ENCODE results near the gene PPARG.
"Not testable (repeated sequence)": the region's sequence is repeated elsewhere in the genome, so short reads cannot be mapped to it uniquely, and the experiment has no call there.

Gene PPARG

DNA sequence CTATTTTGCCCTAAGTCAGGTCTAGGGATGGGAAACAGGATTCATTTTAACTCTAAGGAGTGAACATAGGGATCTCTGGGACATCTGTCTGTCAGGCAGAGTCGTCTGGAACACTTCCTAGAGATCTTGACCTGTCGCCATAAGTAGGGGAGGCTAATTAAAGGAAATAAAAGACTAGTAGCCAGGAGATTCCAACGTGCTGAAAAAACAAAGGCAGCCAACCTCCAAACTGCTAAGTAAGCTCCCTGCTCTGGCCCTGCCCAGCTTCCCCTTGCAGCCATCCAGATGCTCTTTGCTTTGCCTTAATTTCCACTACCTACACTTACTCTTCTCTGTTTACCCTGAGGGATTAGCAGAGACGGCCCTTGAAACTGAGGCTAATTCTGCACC lies 177.0 kb downstream of the PPARG start:
- DNase-seq = no peak

DNA sequence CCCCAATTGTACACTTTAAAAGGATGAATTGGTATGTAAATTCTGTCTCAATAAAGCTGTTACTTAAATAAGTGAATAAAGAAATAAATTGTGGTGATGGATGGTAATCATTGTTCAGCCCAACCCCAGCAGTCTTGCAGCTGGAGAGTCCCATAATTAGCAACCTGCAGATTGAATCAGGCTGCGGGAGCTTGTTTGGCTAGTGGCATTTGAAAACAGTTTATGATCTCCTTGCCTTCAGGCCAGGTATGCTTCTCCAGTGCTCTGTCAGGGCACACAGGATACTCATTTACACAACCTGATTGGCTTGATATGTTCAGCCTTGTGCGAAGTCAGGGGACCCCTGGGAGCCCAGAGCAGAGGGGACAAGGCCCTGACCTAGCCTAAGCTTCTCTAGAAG lies 178.9 kb downstream of the PPARG start:
- DNase-seq = no peak

DNA sequence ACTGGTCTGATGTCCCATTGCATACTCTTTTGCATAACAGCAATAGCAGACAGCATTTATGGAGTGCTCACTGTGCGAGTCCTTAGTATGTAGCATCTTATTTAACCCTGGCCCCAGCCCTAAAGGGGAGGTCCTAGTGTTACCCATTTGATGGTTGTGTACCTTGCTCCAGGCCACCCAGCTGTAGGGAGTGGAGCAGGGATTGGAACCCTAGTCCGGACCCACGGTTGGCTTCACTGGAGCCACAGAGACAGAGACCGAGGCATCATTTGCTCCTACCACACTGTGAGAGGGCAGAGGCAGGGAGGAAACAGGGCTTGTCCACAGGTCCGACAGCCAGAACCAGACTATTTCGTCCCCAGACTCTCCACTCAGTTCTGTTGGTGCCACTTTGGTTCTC lies 179.4 kb downstream of the PPARG start:
- DNase-seq = no peak

DNA sequence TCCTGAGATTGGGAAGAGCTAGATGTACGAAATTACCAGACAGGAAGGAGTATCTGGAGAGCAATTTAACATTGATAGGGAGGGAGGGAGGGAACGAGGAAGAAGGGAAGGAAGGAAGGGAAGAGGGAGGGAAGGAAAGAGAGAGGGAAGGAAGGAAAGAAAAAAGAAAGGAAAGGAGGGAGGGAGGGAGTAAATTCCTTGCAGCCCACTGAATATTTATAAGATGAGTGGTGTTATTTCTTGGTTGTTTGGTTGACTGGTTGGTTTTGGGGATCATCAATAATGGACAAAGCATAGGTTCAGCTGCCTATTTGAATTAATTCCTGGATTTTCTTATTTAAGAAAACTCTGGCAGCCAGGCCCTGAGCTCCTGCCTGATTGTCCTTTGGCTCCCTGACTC lies 179.9 kb downstream of the PPARG start:
- DNase-seq = no peak

DNA sequence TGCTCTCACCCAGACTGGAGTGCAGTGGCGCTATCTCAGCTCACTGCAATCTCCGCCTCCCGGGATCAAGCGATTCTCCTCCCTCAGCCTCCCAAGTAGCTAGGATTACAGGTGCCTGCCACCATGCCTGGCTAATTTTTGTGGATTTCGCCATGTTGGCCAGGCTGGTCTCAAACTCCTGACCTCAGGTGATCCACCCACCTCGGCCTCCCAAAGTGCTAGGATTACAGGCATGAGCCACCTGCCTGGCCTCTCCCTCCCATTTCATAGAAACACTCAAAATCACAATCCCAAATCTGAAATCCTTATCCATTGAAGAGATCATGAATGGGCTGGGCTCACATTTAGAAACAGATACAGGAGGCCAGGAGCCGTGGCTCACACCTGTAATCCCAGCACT lies 180.4 kb downstream of the PPARG start:
- not testable (repeated sequence) for DNase-seq

DNA sequence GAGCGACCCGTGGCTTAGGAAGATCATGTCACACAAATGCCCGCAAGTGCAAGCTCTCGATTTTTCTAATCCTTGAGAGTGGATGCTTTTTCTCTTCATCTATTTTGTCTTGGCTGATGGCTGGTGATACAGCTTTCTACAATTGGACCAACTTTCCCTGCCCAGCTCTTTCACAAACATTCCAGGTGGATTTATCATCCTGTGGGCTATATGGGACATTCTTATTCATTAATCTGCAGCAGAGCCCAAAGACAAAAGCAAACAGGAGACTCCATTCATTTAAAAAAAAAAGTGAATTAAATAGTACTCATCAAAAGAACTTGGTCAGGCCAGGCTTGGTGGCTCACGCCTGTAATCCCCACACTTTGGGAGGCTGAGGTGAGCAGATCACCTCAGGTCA lies 181.2 kb downstream of the PPARG start:
- no peak for DNase-seq

DNA sequence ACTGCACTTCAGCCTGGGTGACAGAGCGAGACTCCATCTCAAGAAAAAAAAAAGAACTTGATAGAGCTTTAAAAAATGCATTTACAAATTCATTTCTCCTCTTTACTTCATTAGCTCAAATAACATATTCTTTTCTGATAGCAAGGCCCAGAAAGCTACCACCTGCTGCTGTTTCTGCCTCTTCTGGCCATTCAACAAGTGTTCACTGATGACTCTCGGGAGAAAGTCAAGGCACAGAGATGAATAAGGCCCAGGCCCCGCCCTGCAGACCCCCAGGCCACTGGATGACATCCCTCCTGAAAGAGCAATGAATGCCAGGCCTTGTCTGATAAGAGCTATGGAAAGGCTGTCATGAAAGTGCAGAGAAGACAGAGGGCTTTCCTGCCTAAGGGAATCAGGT lies 181.8 kb downstream of the PPARG start:
- DNase-seq = no peak

DNA sequence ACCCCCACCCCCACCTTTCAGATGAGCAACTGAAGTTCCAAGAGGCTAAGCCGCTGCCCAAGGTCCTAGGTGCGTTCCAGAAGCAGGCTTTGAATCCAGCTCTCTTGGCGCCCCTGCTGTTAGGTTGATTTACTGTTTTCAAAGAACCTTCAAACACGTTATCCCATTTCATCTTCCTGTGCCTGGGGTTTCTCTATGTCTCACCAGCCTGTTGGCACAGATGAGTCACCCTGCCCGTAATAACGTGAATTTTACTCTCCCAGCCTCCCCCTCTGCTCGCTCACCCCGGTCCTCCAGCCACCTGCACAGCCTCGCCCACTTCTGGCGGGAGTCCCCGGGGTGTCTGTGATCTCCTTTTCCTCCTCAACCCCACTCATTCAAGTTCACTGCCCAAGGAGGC lies 182.4 kb downstream of the PPARG start:
- peak; percentile 74 for DNase-seq

DNA sequence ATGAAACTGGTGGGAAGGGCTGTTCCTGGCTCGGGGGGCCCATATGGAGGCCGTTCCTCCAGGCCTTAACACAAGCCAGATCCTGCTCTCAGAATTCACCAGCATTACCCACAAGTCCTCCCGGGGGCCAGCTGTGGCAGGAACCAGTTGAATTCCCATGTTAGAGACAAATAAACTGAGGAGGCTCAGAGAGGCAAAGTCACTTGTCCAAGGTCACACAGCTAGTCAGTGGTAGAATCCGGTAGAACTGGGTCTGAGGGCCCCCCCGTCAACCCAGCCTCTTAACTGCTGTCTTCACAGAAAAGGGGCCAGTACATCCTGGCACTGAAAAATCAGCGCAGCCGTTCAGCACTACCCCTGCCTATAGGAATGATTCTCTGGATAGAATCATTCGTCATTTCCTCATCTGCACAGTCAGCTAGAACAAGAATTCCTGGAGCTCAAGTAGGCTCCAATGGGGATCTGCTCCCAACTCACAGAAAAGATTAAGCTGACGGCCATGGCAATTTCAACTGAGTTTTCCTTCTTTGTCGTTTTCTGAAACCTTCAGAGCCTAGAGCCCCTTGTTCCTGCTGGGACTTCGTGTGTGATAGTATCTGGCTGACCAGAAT lies 183.2 kb downstream of the PPARG start:
- DNase-seq = no peak

DNA sequence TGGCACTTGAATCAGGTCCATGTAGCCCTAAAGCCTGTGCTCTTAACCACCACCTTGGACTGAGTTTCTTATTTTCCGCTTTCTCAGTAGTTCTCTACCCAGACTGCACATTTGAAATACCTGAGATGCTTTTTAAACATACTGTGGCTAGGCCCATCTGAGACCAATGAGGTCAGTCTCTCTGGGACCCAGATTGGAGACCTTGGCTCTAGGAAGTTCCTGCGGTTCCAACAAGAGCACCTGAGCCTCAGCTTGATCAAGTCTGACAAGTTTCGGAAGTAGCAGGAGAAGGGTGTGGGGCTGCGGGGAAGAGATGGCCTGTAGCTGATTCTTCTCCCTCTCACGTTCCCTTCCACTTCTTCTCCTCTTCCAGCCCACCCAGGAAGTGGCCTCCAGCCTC lies 183.9 kb downstream of the PPARG start:
- DNase-seq = no peak

DNA sequence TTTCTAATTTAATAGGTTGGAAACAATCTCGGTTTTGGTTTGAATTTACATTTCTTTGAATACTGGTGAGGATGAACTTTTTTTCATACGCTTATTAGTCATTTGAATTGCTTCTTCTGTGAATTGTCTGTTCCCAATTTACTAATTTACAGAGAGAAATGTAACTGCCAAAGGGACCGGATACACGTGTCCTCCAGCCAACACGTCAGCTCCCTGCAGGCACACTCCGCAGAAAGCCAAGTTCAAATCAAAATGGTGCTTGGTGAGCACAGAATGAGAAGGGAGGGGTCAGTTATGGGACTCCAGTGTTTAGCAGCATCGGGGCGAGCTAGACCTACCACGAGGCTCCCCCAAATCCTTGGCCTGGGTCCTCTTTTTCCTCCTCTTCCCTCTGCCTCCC lies 184.6 kb downstream of the PPARG start:
- no peak for DNase-seq

DNA sequence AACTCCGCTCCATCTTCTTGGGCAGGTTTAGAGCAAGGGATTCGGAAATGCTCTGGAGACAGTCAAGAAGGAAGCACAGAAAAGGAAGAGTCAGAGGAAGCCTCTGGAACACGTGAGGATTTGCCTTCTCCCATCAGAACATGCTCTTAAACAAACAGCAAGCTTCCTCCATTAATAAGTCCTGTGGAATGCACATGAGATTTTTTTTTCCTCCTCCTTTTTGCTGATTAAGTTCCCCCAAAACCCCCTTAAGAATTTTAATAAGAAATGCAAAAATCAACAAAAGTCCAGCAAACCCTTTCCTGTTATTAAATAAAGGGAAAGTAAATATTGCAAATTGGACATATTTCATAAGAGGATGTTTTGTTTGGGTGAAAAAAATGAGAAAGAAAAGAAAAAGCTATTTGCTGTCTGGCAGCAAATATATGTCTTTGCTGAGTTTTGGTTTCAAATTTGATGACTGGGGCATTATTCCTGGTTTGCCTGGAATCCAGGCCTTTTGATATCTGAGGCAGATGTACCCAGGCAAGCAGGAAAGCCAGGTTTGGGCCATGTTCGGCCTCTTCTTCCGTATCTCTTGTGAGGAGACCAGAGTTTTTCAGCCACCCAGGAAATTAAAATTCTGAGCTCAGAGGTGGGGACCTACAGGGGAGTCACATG lies 187.5 kb downstream of the PPARG start:
- DNase-seq = no peak

DNA sequence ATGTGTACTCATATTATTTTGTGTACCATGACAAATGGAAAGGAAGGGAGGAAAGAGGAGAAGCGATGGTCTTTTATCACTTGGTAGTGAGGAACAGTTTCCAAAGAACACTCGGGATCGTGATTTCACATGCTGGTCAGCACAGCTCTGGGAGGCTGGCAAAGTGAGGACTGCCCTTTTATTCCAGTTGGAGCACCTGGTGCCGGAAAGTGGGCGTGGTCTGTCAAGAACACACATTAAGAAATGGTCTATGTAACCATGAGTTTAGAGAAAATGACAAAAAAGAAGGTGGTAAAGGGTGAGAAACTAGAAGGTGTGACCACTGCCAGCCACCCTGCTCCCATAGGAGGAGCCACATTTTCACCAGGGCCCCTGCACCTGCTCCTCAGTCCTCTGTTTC lies 188.4 kb downstream of the PPARG start:
- DNase-seq = no peak

DNA sequence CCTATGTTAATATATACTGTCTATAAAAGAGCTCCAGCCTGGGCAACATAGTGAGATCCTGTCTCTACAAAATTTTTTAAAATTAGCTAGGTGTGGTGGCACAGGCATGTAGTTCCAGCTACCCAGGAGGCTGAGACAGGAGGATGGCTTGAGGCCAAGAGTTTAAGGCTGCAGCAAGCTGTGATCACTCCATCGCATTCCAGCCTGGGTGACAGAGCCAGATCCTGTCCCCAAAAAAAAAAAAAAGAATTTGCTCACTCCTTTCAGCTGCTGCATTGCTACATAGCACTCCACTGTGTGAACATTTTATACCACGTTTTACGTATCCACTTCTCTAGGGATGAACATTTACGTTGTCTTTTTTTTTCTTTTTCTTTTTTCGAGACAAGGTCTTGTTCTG lies 189.5 kb downstream of the PPARG start:
- DNase-seq = no peak

DNA sequence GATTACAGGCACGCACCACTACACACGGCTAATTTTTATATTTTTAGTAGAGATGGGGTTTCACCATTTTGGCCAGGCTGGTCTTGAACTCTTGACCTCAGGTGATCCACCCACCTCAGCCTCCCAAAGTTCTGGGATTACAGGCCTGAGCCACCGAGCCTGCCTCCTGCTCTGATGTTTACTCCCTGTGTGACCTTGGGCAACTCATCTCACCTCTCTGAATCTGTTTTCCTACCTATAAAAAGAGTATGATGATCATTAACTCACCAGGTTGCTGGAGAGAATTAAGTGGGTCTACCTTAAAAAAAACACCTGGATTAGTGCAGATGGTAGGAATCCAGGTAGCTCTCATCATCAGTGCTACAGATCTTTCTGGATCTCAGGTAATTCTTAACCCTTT lies 190.3 kb downstream of the PPARG start:
- not testable (repeated sequence) for DNase-seq

DNA sequence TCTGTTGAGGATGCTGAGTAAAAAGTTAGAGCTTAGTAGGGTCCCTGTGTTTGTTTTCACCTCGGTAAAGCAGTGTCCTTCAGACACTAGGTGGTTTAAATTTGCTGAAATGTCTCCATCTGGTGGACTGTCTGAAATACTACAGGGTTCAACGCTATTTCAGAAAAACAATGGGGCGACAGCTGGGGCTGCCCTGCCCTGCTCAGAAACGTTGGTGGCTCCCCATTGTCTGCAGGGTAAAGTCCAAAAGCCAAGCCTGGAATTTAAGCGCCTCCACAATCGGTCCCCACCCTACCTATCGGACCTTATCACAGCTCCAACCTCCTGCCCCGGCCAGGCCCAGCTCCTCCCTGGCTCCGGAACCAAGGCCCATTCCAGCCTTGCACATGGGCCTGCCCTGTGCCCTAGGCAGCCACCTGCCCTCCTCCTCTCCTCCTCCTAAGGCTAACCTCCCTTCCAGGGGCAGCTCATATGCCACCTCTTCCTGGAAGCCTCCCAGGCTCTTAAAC lies 191.1 kb downstream of the PPARG start:
- DNase-seq = no peak

DNA sequence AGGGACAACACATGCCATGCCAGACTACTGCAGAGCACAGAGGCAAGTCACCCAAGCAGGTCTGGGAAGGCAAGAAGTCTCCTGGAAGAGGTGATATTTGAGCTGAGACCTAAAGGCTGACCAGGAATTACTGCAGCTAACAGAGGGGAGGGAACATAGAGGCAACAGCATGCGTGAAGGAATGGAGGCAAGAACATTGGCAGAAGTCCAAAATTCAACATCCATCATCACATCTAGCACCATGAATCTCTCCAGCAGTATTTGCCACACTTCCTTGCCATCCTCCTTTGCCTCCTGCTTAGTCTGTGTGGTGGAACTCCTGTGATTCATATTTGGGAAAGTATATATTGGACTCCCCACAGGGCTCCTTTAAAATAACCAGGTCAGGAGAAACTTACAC lies 194.5 kb downstream of the PPARG start:
- no peak for DNase-seq

DNA sequence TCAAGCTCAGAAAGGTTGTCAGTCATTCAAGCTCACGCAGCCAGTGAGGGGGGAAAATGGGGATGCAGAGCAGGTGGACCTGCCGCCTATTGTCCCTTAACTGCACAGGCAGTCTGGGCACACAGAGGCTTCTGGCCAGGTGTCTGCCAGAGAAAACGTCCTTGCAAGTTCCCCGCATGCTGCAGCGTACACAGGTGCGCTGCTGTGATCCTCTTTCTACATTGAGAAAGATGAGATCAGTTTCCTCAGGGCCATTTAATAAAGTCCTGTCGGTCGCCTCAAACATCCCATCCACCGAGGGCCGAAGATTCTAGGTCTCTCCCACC lies 195.0 kb downstream of the PPARG start:
- DNase-seq = no peak

All from activated CD8-positive, alpha-beta memory T cell treated with anti-CD3 and anti-CD28 coated beads, Interleukin-2, amount 50 U/mL, for 48 hours (primary cell).